Stimulated activated CD4-positive, alpha-beta T cell treated with anti-CD3 and anti-CD28 coated beads, Interleukin-1b, Interleukin-23, amount 100 ng/mL, for 4 hours (primary cell): Measurements from ENCODE around the gene NPAT.
A peak's percentile ranks its signal among the peaks of the same experiment; 100 is the strongest.
"Not testable (repeated sequence)": the region's sequence is repeated elsewhere in the genome, so short reads cannot be mapped to it uniquely, and the experiment has no call there.

ENCODE experiments used
- DNase-seq, 2 donors: peaks; one replicate each; pipeline ENCODE4 v3.0.0-alpha.2; 2020; ENCODE audit warnings: low read depth in 2 of 2

NPAT gene

GRCh38 chr11:108148556-108148955 is 73.9 kb downstream of the NPAT start:
- no peak for DNase-seq

- DNase-seq: no peak
Measured at GRCh38 chr11:108147150-108147549, 75.3 kb downstream of the NPAT start.

GRCh38 chr11:108144615-108145014 is 77.8 kb downstream of the NPAT start:
- DNase-seq: no peak

- DNase-seq: no peak
Measured at GRCh38 chr11:108142304-108142703, 80.1 kb downstream of the NPAT start.

GRCh38 chr11:108137212-108137611 is 85.2 kb downstream of the NPAT start:
- DNase-seq: no peak

- DNase-seq: no peak
Measured at GRCh38 chr11:108135845-108136544, 86.4 kb downstream of the NPAT start.

- DNase-seq: not testable (repeated sequence)
Measured at GRCh38 chr11:108132993-108133538, 89.4 kb downstream of the NPAT start.

GRCh38 chr11:108131993-108132392 is 90.4 kb downstream of the NPAT start:
- no peak for DNase-seq

- DNase-seq: no peak
Measured at GRCh38 chr11:108128772-108129171, 93.7 kb downstream of the NPAT start.

GRCh38 chr11:108125096-108125495 is 97.3 kb downstream of the NPAT start:
- no peak for DNase-seq

- no peak for DNase-seq
Measured at GRCh38 chr11:108122166-108122628, 100.2 kb downstream of the NPAT start.

GRCh38 chr11:108121274-108122155 is 100.9 kb downstream of the NPAT start, which contains the start of gene ACAT1:
Gene ACAT1, plus strand, starts transcription at chr11:108121567. Its CDS starts 40 bp downstream, at chr11:108121607.
- DNase-seq: peak; percentile 92 to 98

GRCh38 chr11:108120936-108121273 is 101.5 kb downstream of the NPAT start:
- not testable (repeated sequence) for DNase-seq

- no peak for DNase-seq
Measured at GRCh38 chr11:108117746-108118371, 104.6 kb downstream of the NPAT start.

- DNase-seq: no peak
Measured at GRCh38 chr11:108115500-108116140, 106.8 kb downstream of the NPAT start.

GRCh38 chr11:108112057-108112456 is 110.4 kb downstream of the NPAT start:
- no peak for DNase-seq

- DNase-seq: no peak
Measured at GRCh38 chr11:108111126-108111525, 111.3 kb downstream of the NPAT start.
